ENCODE data around the gene LRRFIP1.
"Not testable (repeated sequence)": the region's sequence is repeated elsewhere in the genome, so short reads cannot be mapped to it uniquely, and the experiment has no call there.

Gene LRRFIP1

DNA sequence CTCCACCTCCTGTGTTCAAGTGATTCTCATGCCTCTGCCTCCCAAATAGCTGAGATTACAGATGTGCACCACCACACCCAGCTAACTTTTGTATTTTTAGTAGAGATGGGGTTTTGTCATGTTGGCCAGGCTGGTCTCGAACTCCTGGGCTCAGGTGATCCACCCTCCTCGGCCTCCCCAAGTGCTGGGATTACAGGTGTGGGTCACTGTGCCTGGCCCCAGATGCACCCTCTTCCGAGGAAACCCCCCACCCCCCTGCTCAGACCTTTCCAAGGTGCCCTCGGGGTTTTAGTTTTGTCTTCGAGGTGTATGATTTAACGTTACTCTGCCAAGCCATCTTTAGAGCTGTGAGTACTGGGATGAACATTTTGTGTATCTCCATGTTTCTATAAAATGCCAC lies 61.2 kb downstream of the LRRFIP1 start:
- not testable (repeated sequence) for DNase-seq (ENCODE audit: low read depth)

DNA sequence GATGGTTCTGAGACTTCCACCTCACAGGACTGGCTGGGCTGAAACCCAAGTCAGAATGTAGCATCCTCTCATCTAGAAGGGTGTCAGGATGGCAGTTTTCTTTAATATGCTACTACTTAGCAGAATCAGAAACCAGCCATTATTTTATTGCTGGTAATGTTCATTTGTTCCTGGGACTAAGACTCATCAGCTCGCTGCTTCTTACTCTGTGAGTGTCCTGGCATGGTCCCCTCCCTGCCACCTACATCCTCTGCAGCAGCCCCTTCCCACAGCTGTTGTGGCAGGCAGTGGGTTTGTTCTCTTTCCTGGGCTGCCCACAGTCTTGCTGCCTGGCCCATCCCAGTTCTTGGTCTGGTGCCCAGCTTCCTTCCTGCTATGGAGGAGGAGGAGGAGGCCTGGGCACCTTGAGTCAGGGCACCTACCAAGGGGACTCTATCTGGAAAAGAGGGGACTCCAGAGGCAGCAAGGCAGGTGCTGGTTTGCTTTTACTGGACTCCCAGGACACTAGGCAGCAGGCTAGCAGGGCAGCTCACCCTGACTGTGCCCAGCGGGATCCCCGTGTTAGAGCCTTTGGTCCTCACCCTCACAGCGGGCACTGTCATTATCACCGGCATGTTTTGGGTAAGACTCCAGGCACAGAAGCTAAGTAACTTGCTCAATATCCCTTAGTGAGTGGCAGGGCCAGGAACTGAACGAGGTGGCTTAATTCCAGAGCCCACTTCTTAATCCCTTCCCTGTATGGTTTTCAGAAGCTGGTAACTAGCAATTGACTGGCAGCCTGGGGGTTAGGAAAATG lies 62.1 kb downstream of the LRRFIP1 start:
- no peak for DNase-seq (ENCODE audit: low read depth)

DNA sequence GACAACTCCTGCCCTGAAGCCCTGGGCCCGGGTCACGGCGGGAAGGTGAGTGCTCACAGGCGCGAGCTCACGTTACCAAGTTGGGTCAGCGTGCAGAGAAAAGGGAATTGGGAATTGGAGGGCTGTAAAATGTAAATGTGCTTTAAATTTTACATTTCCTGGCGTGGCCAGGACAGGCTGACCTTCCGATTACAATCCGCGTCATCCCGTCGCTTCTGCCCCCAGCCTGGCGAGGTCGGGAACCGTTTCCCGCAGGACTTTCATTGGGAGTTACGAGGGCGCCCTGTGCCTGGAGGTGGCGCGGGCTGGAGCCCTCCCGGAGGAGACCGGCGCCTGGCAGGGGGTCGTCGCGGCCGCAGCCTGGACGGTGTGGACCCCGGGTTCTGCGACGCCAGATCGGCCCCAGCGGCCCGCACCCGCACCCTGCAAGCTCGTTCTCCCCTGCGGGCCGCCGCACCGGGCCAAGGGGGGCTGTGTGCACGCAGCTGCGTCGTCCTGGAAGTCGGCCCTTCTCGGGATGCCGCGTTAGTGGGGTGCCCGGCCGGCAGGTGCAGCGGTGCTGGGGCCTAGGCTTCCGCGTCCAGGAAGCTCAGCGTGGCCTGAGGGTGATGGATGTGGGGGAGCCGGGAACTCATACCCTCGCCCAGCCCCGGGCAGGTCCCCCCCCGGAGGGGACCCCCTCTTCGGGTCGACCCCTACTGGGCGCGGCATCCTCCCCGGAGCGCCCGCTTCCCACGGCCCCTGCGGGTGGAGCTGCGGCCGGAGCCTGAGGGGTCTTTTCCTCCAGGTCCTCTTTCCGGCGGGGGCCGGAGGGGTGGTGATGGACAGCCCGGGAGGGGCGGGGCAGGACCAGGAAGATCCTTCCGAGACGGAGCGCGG lies 63.9 kb downstream of the LRRFIP1 start:
- no peak for DNase-seq (ENCODE audit: low read depth)

DNA sequence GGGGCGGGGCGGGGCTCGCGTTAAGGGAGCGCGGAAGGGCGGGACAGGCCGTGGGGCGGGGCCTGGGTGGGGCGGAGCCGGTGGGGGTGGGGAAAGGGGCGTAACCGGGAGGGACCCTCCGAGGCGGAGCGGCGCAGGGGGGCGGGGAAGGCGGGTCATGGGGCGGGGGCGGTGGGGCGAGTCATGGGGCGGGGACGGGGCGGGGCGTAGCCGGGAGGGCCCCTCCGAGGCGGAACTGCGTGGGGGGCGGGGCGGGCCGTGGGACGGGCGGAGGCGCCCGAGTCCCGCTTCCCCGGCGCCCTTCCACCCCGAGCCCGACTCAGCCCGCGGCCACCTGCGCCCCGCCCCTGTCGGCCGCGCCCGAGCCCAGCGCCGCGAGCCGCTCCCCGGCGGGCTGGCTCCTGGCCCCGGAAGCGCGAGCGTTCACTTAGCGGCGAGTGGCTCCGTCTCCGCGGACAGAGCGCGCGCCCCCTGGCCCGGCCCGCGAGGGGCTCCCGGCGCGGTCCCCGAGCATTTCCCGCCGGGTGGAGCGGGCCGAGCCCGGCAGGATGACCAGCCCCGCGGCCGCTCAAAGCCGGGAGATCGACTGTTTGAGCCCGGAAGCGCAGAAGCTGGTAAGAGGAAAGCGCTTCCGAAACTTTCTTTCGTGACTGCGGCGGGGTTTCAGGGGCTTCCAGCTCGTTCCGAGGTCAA lies 64.7 kb downstream of the LRRFIP1 start:
- DNase-seq (ENCODE audit: low read depth): peak; percentile 82

DNA sequence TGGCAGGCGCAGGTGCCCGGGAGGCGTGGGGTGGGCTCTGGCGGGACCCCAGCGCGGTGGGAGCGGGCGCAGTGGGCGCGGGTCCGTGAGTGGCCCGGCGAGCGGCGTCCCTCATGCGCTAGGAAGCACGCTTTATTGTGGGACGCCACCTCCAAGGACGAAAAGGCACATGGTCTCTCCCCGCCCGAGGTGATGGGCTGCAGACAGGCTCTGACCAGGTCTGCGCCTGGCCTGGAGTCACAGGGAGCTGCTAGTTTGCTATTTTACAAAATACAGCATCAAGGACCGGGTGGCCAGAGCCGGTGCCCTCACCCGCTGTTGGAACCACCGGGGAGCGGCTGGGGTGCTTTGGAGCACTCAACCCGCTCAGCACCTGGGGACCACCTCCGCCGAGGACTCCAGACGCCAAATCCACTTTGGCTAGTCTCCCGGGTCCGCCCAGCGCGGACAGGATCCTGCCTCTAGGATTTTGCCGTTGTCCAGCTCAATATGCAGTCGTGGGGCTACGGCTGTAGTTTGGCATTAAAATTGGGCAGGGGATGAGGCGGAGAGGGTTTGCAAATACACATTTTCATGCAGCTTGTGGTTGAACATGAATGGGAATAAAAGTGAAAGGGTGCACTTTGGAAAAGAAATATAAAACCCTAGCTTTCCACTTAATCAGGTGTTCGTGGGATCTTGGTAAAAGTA lies 65.4 kb downstream of the LRRFIP1 start:
- DNase-seq (ENCODE audit: low read depth): no peak

DNA sequence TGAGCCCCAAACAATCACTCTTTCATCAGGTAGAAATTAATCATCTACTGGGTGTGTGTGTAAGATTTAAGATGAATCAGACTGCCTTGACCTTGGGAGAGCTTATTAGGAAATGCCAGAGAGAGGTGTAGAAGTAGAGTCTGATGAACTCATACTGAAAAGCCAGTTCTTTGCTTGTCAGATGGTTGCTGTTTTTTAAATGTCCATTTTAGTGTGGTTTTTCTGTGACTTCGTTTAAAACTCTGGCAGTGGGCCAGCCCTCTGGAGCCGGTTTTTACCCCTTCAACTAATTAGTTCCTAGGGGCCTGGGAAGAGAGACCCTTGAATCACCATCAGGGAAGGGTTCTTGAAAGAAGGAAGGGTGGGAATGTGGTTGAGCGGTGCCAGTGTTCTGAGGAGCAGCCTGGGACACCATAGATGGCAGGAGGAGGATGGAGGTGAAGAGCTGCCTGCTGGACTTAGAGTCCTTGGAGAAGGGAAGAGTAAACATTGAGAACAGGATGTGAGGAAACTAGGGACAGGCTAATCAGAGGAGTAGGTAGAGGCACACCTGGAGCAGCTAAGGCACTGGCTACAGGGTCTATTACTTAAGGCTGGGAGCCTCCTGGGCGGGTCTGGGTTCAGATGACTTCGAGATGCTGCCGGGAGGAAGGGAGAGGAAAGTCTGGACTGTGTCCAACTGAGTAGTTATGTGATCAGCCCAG lies 66.1 kb downstream of the LRRFIP1 start:
- no peak for DNase-seq (ENCODE audit: low read depth)

DNA sequence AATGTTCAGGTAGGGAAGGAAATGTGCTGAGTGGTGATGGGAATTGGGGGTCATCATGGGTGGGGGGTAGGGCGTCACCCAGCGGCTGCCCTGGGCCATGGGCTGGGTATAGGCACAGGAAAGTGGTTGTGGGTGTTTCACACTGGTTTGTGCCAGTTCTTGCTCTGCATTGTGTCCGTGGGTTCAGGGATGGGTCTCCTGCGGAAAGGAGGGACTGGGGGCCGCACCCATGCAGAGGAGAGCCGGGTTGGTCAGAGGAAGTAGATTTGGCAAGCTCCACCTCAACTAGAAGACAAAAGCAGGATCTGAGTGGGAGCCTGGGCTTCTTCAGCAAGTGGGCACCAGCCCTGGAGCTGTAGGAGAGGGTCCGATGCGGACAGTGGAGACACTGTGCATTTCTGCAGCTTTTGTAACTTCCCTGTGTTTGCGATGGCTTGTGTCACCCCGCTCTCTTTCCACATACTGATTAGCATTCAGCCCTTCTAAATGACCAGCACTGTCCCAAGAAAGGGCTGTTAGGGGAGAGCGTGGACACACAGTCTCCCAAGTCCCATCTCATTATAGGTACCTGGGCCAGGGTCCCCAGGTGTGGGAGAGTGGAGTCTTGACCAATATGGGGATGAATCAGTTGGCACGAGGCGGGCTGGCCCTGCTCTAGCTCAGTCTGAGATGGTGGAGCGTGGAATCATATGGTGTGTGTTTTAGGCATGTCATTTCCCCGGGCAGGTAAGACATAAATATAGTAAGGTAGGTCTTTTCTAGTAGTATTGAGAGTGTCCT lies 67.2 kb downstream of the LRRFIP1 start:
- DNase-seq (ENCODE audit: low read depth): no peak

DNA sequence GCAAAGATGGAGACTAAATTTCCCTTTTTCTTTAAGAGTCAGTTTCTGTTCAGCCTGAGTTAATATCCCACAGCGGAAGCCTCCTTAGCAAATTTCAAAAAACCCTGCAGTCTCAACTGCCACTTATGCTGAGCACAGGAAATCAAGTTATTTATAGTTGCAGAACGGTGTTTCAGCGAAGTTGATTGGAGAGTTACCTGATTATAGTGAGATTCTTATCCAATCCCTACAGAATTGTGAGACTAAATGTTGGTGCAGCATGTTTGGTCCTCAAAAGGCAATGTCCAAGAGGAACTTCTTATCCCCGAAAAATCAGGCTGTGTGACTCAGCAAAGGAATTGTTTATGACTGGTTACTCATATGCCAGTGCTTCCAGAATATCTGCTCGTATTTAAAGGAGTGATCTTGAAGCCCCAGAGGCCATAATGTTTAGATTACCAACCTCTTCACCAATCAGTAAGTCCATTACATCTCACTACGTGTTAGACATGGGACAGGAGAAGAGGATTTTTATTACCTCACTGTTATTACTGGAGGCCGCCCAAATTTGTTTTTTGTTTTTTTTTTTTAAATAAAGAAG lies 67.9 kb downstream of the LRRFIP1 start:
- peak; percentile 85 for DNase-seq (ENCODE audit: low read depth)

DNA sequence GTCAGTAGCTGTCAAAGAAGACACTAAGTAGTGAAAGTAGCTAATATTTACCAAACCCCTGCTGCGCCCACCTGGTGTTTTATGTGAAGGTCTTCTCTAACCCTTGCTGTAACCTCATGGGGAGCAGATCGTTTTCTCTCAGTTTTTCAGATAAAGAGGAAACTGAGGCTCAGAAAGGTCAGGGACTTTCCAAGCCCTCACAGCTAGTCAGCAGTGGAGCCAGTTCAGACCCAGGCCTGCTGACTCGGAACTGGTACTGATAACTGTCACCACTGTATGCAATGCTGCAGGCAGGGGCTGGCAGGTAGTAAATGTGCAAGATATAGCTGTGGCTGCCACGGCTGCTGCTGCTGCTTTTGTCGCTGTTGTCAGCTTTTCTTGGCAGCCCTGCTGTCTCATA lies 69.1 kb downstream of the LRRFIP1 start:
- DNase-seq (ENCODE audit: low read depth): no peak

DNA sequence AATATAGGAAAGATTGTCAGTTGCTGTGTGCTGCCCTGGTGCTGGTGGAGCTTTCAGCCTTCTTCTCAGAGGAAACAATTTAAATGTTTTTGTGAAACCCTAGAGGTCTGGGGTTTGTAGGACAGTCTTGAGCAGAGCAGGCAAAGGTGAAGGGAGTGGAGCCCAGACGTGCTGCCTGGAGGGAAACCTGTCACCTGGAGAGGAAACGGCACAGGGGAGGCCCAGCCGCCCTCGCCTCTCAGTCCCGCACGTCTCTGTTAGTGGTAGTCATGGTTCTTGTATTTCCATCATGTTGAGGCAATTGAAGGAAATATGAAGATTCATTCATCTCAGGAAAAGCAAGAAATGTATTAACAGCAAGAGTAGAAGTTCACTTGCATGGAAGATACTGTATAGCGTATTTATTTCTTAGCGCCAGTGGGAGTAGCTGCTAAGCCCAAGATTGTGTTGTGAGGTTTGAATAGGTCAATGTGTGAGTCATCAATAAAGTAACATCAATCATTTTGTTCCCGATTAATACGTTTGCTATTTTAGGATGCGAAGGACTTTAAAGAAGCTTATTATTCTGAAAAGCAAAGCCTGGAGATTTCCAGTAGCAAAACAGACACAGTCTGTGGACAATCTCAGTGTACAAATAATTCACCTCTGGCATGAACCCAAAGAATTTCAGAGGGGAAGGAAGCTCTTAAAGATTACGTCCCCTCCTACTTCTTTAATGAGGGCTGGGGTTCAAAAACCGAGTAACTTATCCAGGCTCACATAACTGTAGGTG lies 70.4 kb downstream of the LRRFIP1 start:
- DNase-seq (ENCODE audit: low read depth): no peak

DNA sequence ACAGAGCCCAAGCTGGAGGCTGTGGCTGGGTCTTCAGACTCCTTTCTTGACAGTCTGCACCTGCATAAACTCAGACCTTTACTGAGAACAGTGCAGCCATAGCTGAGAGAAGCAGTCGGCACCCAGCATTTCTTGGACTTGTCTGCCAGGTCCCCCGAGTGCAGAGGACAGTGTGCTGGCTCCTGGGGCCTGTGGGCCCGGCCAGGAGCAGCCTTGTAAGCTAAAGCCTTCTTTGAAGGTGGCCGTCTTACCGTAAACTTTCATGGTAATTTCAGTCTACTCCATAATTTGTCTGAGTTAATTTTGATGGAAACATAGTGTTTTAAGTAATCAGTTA lies 70.9 kb downstream of the LRRFIP1 start:
- no peak for DNase-seq (ENCODE audit: low read depth)

DNA sequence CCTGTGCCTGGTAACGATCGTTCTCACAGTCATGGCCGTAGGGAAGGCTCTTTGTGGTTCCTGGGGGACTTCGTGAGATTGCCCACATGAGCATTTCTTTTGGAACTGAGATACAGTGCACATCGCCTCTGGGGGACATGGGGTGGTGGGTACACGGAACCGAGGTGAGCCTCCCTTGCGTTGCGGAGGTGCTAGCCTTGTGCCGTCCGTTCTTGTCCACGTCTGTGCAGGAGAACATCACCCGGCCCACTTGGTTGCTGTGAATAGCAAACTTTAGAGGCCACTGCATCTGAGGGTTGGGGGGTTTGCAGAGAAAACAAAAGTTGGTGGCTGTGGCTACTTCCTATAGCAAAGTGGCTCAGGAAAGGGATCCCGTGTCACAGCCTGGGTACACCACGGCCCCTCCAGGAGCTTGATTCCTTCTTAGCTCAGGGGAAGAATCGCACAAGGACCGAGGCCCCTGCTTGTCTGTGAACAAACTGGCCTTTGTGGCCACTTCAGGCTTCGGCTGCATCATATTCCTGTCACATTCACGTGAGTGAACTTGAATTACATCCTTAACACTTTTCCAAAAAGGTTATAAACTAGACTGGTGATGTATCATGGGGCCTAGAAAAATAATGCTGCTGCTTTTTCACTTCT lies 72.6 kb downstream of the LRRFIP1 start:
- no peak for DNase-seq (ENCODE audit: low read depth)

DNA sequence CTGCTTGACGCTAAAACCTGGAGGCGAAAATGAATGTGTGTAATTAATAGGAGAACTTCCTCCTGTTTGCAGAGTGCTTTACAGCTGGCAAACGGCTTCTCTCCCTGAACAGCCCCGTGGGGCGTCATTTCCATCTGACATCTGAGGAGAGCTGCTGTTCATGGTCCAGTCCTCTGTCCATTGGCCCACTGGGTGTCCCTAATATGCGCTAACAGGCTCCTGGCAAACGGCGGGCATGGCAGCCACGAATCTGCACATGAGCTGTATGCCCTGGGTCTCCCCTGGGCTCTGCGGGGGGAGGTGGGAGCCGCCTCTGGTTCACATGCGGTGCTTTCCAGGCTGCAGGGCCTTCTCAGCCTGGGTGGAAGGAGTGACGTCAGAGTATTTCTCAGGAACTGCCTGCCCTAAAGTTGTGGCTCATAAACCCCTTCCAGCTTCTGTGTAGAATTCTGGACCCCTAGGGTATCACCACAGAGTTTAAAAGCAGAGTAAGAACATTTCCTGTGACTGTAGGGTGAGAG lies 73.2 kb downstream of the LRRFIP1 start:
- DNase-seq (ENCODE audit: low read depth): no peak

DNA sequence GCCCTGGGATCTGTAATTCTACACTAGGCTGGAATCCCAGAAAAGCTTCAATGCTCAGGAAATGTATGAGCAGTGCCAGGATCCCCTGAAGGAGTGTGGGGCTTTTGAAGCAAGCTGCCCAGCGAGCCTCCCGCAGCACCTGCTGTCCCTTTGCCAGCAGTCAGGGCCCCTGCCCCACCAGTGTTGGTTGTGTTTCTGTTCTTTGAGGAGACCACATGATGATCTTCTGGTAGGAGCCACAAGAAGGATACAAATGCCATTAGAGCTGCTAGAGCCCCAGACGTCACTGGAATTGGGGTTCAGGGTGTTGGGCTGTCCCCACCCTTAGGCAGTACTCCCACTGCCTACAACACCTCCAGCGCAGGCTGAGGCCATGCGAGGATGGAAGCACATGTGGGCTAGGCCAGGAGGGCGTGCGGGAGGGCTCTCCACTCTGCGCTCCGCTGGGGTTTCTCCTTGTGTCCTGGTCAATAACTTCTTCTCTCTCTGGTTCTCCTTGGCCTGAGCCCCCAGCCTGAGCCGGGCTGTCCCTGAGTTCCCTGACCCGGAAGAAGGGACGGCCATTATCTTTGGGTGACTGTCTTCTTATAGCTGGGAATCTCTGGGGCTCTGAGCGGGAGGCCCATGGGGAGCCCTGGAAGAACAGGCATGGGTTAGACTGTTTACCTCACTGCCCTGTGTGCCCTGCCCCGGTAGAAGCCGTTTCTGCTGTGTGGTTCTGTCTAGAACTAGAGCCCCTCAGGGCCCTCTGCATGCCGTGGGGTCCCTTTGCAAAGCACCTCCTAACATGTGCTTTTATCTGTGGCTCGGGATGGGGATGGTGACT lies 73.9 kb downstream of the LRRFIP1 start:
- DNase-seq (ENCODE audit: low read depth): no peak

DNA sequence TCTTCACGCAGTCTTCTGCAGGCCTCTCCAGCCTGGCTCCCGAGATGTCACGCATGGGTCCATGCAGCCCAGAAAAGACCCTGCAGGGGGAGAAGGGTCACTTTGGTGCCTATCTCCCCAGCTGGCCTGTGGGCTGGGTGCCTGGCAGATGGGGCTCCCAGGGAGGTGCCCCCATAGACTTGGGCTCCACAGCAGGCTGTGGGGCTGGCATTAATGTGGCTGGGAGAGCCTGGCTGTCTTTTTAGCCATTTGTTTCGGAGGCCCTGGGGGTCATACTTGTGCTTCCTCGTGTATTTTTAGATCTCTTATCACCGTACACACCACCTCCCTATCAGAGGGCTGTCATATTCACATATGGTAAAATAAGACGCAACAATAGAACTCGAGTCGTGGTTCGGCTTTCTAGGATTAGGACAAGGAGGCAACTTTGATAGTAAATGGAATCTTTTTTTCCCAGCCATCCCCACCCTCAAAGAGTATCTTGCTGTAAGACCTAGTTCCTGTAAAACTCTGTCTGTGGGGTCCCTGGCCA lies 74.5 kb downstream of the LRRFIP1 start:
- no peak for DNase-seq (ENCODE audit: low read depth)

DNA sequence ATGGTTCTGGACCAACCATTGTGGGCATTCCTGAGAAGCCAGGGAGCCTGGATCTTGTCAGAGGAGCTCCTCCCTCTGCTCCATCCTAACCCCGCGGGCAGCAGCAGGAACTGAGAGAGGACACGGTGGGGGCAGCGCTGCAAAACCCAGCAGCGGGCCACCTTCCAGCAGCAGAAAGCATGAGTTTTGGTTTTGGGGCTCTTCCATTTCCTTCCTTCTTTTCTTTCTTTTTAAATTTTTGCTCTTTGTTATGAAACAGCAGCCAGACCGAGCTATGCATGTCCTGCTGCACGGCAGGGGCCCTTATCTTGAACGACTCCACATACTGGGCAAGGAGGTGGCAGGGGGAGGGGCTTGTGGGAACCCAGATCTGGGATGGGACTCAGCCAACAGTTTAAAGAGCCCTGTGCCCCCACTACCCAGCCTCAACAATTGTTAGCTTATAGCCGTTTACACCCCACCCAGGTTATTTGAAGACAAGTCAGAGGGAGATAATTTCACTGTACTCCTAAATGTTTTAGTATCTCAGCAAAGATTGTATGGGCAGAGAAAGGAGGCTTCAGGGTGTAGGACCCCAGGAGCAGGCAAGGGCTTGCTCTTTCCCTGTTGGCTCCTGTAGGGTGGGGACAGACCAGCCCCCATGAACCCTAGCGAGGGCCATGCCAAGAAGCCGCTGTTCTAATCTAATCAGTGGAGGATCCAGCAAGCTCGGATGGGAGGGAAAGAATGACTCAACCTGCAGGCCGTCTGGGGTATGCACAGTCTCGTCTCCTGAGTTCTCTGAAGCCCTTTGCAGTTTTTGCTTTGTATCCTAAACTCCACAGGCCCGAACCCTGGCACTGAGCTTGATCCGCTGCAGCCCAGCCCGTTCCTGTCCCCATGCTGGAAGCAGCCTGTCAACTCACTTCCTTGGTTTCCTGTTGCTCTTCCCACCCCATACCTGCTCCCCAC lies 75.3 kb downstream of the LRRFIP1 start:
- DNase-seq (ENCODE audit: low read depth): no peak

All from fibroblast of the conjunctiva (primary cell).